Mammary epithelial cell (primary cell): ENCODE measurements around the gene ZNF516.

ENCODE experiments used
- EZH2 ChIP-seq: IDR thresholded peaks from 2 replicates; pipeline ENCODE4 v1.6.1; 2012; ENCODE audit warnings: low read length, inconsistent platforms, borderline replicate concordance
- TF ChIP-seq, protein P1 (sequence below), 2 donors: IDR thresholded peaks in 1 of 2; conservative IDR thresholded peaks in 1 of 2; 2 replicates each; pipeline ENCODE4 v1.5.1; 2011 to 2012; ENCODE audit warnings: inconsistent platforms in 2 of 2, low read length in 2 of 2, mild to moderate bottlenecking in 2 of 2, control low read depth in 1 of 2, low read depth in 1 of 2; ENCODE audit not compliant: insufficient read depth in 1 of 2; ENCODE audit errors: extremely low read depth in 1 of 2

- TF ChIP-seq, protein P1, sequence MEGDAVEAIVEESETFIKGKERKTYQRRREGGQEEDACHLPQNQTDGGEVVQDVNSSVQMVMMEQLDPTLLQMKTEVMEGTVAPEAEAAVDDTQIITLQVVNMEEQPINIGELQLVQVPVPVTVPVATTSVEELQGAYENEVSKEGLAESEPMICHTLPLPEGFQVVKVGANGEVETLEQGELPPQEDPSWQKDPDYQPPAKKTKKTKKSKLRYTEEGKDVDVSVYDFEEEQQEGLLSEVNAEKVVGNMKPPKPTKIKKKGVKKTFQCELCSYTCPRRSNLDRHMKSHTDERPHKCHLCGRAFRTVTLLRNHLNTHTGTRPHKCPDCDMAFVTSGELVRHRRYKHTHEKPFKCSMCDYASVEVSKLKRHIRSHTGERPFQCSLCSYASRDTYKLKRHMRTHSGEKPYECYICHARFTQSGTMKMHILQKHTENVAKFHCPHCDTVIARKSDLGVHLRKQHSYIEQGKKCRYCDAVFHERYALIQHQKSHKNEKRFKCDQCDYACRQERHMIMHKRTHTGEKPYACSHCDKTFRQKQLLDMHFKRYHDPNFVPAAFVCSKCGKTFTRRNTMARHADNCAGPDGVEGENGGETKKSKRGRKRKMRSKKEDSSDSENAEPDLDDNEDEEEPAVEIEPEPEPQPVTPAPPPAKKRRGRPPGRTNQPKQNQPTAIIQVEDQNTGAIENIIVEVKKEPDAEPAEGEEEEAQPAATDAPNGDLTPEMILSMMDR (conservative IDR thresholded peaks at IDR 0.05 in 1 of 2, IDR thresholded peaks at IDR 0.05 in 1 of 2; ENCODE audit: extremely low read depth in 1 of 2, insufficient read depth in 1 of 2, low read depth in 1 of 2, low read length in 2 of 2) = no peak
- no peak for TF ChIP-seq EZH2
Observed at GRCh38 chr18:76486574-76486973, 8.5 kb downstream of the ZNF516 start.
